Measurements from ENCODE around the gene CLCN7. TPM values are rescaled to one million over a fixed set of nuclear protein-coding genes. Genes with fewer than 3 reads are reported as not detected.

The CLCN7 gene
- total RNA-seq, 4 donors from 2014 or later: 33.0 to 67.7 (median 39.2) TPM

- 100% methylated on average over 1 of the region's 25 CpGs; no CpG with 5 or more reads in 1 of the 2 donors for WGBS, 2 donors (ENCODE audit: low coverage in 1 of 2)
- no peak for ATAC-seq
- no peak overlapping the region for H3K27ac ChIP-seq
- TF ChIP-seq POLR2AphosphoS5 (IDR thresholded peaks at IDR 0.05): no peak
- no peak for TF ChIP-seq EP300 (IDR thresholded peaks at IDR 0.05)
- TF ChIP-seq CTCF (IDR thresholded peaks at IDR 0.05): no peak
- TF ChIP-seq POLR2A (IDR thresholded peaks at IDR 0.05): no peak
- H3K4me1 ChIP-seq: peaks cover 0 to 33% (median 18%) of the 10 kb centered on the region in 3 donors
- H3K27me3 ChIP-seq: no peaks in the 10 kb centered on the region
- no peaks in the 10 kb centered on the region for H3K9me3 ChIP-seq
- no peak overlapping the region for H3K4me3 ChIP-seq
- peaks cover 0 to 65% of the 10 kb centered on the region in 2 donors for H3K36me3 ChIP-seq
These were observed 21.0 kb upstream of the CLCN7 start for GRCh38 chr16:1495889-1496262.

GRCh38 chr16:1495211-1495888 is 20.5 kb upstream of the CLCN7 start:
- H3K4me1 ChIP-seq: peaks cover 0 to 33% (median 18%) of the 10 kb centered on the region in 3 donors
- WGBS, 2 donors (ENCODE audit: low coverage in 1 of 2): 93 to 100% methylated on average over 1 to 15 of the region's 39 CpGs
- peak overlapping the region in 1 of 4 donors; percentile 81 for H3K27ac ChIP-seq
- no peaks in the 10 kb centered on the region for H3K9me3 ChIP-seq
- ATAC-seq: no peak
- peaks cover 0 to 60% of the 10 kb centered on the region in 2 donors for H3K36me3 ChIP-seq
- TF ChIP-seq CTCF (IDR thresholded peaks at IDR 0.05) (no peak), POLR2AphosphoS5 (IDR thresholded peaks at IDR 0.05) (no peak), EP300 (IDR thresholded peaks at IDR 0.05) (no peak), POLR2A (IDR thresholded peaks at IDR 0.05) (no peak)
- H3K27me3 ChIP-seq: no peaks in the 10 kb centered on the region
- H3K4me3 ChIP-seq: no peak overlapping the region

GRCh38 chr16:1494711-1495110 is 19.9 kb upstream of the CLCN7 start:
- 60% methylated on average over 2 of the region's 13 CpGs; no CpG with 5 or more reads in 1 of the 2 donors for WGBS, 2 donors (ENCODE audit: low coverage in 1 of 2)
- Histone ChIP-seq H3K4me1 (peaks cover 0 to 33% (median 18%) of the 10 kb centered on the region in 3 donors), H3K4me3 (peak overlapping the region in 1 of 2 donors; percentile 91), H3K36me3 (peaks cover 0 to 54% of the 10 kb centered on the region in 2 donors), H3K27me3 (no peaks in the 10 kb centered on the region), H3K9me3 (no peaks in the 10 kb centered on the region), H3K27ac (peak overlapping the region in 3 of 4 donors; percentile 81 to 91 (median 90))
- no peak for ATAC-seq
- TF ChIP-seq POLR2AphosphoS5 (IDR thresholded peaks at IDR 0.05) (no peak), EP300 (IDR thresholded peaks at IDR 0.05) (no peak), POLR2A (IDR thresholded peaks at IDR 0.05) (no peak), CTCF (IDR thresholded peaks at IDR 0.05) (no peak)

GRCh38 chr16:1494129-1494640 is 19.4 kb upstream of the CLCN7 start:
- Histone ChIP-seq H3K4me1 (peaks cover 0 to 33% (median 18%) of the 10 kb centered on the region in 3 donors), H3K36me3 (peaks cover 0 to 49% of the 10 kb centered on the region in 2 donors), H3K27me3 (no peaks in the 10 kb centered on the region), H3K4me3 (peak overlapping the region; percentile 55 to 91), H3K9me3 (no peaks in the 10 kb centered on the region), H3K27ac (peak overlapping the region in 3 of 4 donors; percentile 81 to 91 (median 90))
- WGBS, 2 donors (ENCODE audit: low coverage in 1 of 2): 0% methylated on average over 3 of the region's 25 CpGs; no CpG with 5 or more reads in 1 of the 2 donors
- TF ChIP-seq EP300 (IDR thresholded peaks at IDR 0.05) (no peak), POLR2AphosphoS5 (IDR thresholded peaks at IDR 0.05) (no peak), CTCF (IDR thresholded peaks at IDR 0.05) (peak in 3 of 4 experiments; percentile 63 to 67 (median 65)), POLR2A (IDR thresholded peaks at IDR 0.05) (no peak)
- ATAC-seq: peak; percentile 54

All from gastroesophageal sphincter (tissue), 4 donors.